GM19452 (cell line): ENCODE results near the gene NFS1.
"Not testable (repeated sequence)": the region's sequence is repeated elsewhere in the genome, so short reads cannot be mapped to it uniquely, and the experiment has no call there.

Experiments used
- ATAC-seq: cut with Tn5 transposase; IDR thresholded peaks from one replicate; pipeline ENCODE4 v1.9.1; 2021; ENCODE audit not compliant: unreplicated experiment

NFS1 gene

DNA sequence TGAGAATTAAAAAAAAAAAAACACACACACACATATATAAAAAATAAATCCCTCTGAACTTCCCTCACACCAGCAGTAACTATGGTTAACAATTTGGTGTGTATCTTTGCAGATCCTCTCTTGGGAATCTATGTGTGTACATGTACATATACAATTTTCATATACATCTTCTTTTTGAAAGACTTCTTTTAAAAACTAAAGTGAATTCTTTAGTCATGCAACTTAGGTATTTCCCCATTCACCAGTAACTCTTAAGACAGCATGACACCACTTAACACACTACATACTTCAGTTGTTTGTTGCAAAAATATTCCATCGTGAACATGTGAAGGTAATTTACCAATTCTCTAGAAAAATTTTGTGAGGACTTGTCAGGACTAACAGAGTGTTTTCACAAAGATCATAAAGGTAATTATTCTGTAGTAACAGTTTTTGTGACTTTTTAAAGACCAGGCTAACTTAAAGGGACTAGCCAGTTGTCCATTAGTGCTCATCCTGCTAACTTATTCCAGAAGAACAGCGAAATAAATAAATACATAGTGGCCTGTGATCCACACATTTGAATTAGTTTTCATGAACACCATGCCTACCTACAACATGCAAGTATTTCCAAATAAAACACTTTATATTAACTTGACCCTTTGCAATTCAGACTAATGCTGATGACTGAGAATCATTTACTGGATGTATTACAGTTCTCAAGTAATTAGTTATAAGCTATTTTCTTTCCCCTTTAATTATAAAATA lies 30.9 kb upstream of the NFS1 start:
- ATAC-seq: no peak

DNA sequence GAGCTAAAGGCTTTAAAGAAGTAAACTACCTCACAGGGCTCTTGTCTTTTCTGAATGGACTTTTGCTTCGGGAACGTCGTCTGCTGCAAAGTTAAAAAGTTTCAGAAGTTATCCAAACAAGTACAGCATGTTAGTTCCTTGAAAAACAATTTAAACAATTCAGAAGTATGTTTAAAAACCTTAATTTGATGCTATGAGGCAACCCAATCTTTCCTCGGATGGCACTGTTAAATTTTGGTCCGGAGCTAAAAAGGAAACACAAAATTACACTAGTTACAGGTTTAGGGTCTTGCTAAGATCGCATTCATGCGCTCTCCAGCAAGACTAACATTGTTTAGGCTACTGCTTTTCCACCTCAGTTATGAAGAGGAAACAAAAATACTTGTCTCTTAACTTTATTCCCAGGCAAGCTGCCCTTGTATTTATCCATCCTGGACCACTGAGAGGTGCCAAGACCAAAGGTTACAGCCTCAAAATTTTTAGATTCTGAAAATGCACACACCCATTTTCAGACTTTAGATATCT lies 30.2 kb upstream of the NFS1 start:
- no peak for ATAC-seq

DNA sequence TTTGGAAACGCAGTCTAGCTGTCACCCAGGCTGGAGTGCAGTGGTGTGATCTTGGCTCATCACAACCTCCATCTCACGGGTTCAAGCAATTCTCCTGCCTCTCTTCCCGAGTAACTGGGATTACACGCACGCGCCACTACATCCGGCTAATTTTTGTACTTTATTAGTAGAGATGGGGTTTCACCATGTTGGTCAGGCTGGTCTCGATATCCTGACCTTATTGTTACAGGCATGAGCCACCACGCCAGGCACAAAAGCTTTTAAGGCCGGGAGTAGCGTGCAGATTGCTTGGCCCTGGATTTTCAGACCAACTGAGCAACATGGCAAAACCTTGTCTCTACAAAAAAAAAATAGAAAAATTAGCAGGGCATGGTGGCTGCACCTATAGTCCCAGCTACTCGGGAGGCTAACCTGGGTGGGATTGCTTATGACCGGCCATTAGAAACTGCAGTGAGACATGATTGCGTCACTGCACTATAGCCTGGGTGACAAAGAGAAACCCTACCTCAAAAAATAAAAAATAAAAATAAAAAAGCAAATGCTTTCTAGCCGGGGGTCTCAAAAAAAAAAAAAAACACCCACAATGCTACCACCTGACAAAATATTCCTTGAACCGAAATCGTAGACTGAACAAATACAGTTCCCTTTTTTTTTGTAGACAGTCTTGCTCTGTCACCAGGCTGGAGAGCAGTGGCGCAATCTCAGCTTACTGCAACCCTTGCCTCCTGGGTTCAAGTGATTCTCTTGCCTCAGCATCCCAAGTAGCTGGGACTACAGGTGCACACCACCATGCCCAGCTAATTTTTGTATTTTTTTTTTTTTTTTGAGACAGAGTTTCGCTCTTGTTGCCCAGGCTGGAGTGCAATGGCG lies 27.9 kb upstream of the NFS1 start:
- ATAC-seq: no peak

DNA sequence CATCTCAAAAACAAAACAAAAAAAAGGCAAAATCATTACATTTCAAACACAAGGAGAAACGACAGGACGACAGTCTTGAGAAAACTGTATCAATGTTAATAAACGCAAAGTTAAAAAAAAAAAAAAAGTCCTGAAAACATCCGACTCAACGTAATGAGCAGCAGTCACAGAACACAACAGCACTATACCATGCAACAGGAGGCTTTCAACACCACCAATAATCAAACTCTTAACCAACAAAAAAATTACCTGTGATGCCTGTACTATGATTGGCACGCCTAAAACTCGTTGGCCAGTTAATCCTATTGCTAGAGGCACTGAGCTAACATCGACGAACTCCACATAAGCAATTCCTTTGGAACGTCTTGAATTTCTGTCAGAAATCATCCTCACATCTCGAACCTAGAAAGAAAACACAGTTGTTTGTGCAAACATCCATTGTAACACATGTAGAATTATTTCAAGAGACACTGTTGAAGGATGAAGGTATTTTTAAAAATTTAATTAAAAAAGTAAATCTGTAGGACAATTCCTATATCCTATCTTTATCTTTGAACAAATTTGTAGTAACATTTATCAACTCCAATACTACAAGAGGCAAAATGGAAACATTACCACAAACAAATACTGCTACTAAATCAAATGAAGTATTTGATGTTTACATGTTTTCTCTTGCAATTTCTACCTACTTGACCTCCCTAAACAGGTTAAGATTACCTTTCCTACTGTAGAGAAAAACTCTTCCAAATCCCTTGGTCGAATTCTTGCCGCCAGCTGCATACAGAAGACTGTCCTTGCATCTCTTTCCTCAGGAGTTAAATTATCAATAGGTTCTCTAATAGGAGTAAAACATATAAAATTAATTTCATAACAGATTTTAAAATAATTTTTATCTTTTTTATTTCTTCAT lies 25.4 kb upstream of the NFS1 start:
- ATAC-seq: no peak

DNA sequence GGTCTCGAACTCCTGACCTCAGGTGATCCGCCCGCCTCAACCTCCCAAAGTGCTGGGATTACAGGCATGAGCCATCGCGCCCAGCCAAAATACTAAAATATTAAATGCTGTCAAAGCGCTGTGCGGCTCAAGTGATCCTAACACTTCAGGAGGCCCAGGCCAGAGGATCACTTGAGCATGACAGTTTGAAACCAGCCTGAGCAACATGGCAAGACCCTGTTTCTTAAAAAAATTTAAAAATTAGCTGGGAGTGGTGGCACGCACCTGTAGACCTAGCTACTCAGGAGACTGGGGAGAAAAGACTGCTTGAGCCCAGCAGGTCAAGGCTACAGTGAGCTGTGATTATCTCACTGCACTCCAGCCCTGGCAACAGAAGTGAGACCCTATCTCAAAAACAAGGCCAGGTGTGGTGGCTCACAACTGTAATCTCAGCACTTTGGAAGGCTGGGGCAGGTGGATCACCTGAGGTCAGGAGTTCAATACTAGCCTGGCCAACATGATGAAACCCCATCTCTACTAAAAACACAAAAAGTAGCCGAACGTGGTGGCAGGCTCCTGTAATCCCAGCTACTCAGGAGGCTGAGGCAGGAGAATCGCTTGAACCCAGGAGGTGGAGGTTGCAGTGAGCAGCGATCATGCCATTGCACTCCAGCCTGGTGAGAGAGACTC lies 24.6 kb upstream of the NFS1 start:
- not testable (repeated sequence) for ATAC-seq

DNA sequence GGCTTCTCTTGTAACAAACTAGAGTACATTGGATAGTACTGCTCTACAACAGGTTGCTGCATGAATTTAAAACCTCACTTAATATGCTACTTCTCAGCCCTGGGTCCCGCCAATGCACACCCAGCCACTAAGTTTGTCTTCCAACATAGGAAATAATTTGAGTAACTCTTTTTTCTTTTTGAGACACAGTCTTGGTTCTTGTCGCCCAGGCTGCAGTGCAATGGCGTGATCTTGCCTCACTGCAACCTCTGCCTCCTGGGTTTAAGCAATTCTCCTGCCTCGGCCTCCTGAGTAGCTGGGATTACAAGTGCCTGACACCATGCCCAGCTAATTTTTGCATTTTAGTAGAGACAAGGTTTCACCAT lies 24.1 kb upstream of the NFS1 start:
- not testable (repeated sequence) for ATAC-seq

DNA sequence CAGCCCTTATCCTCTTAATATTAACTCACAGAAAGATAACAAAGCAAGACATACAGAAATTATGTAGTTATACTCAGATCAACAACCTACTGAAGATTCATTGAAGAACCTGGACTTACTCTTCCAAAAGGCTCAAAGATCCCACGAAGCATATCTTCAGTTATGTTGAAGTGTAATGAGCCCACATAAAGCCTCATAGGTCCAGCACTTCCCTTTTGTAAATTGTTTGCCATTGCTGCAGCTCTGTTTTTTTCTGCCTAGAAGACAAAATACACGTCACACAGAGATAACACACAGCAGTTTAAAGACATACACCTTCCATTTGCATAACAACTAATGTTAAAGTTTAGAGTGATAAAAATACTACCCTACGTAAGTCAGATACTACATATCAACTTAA lies 22.5 kb upstream of the NFS1 start:
- no peak for ATAC-seq

DNA sequence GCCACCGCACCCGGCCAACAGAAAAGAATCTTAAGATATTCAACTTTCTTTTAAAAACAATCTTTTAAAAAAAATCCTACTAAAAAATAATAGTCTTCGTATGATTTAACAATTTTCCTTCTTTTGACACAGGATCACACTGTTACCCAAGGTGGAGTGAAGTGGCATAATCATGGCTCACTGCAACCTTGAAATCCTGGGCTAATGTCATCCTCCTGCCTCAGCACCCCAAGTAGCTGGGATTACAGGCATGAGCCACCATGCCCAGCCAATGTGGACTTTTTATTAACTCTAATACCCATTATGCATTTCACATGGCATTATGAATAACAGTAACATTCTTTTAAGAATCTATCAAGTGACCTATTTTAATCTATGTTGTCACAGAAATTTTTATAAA lies 22.1 kb upstream of the NFS1 start:
- ATAC-seq: no peak

DNA sequence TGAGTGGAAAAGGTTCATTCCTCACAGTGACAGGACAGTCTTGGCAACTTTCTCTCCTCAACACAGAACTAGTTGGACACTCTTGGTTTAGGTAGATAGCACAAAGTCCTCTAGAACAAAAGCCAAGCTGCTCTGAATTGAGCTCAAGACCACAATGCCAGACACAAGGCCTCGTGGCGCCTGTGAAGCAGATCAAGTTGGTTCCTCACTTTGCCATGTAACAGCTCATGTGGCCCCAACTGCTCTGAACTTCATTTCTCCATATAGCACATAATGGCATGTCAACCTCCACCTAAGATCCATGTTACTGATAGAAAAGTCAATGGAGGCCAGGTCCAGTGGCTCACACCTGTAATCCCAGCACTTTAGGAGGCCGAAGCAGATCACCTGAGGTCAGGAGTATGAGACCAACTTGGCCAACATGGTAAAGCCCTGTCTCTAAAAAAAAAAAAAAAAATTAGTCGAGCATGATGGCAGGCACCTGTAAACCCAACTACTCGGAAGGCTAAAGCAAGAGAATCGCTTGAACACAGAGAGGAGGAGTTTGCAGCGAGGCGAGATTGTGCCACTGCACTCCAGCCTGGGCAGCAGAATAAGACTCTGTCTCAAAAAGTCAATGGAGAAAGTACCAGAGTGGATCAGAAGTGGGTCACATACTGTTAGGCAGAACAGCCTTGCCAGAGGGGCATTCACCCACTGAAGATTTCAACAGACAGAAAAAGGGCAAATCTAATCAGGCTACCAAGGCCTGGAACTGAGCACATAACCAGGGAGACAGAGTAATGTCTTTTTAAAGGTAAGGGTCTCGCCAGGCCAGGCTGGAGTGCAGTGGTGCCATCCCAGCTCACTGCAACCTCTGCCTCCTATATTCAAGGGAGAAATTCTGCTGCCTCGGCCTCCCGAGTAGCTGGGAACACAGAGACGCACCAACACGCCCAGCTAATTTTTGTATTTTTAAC lies 21.3 kb upstream of the NFS1 start:
- ATAC-seq: no peak

DNA sequence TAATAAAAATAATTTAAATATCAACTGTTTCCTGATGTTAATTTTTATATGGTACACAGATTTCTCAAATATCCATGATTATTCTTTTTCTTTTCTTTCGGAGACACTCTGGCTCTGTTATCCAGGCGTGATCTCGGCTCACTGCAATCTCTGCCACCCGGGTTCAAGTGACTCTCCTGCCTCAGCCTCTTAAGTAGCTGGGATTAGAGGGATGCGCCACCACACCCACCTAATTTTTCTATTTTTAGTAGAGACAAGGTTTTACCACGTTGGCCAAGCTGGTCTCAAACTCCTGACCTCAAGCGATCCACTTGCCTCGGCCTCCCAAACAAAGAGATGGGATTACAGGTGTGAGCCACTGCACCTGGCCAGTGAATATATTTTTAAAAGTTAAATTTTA lies 20.6 kb upstream of the NFS1 start:
- ATAC-seq: no peak

DNA sequence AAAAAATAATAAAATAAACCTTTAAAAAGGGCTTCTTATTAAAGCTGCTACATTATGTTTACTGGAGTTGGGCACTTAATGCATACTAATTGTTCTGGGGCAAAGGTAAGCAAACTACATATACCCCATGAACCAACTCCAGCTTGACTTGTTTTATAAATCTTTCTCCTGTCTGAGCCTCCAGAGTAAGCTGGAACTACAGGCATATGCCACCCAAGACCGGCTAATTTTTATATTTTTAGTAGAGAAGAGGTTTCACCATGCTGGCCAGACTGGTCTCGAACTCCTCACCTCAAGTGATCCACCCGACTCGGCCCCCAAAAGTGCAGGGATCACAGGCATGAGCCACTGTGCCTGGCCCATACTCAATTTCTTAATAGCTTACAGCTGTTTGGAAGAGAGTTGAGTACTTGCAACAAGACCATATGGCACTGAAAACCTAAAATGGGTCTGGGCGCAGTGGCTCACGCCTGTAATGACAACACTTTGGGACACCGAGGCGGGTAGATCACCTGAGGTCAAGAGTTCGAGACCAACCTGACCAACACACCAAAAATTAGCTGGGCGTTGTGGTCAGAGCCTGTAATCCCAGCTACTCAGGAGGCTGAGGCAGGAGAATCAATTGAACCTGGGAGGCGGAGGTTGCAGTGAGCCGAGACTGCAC lies 20.0 kb upstream of the NFS1 start:
- ATAC-seq: no peak

DNA sequence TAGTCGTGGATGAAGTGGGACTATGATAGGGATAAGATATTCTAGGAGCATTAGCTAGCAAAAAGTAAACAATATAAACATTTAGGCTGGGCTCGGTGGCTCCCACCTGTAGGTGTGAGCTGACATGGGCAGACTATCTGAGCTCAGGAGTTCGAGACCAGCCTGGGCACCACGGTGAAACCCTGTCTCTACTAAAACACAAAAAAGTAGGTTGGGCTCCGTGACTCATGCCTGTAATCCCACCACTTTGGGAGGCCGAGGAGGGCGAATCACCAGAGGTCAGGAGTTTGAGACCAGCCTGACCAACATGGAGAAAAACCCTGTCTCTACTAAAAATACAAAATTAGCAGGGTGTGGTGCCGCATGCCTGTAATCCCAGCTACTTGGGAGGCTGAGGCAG lies 19.2 kb upstream of the NFS1 start:
- ATAC-seq: not testable (repeated sequence)

DNA sequence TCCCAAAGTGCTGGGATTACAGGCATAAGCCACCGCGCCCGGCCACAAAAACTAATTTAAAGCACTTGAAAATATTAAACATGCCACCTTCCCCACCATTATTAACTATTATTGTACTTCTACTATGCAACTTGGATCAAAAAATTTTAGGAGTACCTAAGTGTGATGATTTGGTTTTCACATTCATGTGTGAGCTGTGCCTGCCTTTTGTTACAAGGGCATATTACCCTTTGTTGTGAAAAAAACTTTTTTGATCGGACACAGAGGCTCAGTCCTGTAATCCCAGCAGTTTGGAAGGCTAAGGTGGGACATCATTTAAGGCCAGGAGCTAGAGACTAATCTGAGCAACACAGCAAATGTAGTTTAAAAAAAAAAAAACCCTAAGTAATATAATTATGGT lies 17.2 kb upstream of the NFS1 start:
- no peak for ATAC-seq

DNA sequence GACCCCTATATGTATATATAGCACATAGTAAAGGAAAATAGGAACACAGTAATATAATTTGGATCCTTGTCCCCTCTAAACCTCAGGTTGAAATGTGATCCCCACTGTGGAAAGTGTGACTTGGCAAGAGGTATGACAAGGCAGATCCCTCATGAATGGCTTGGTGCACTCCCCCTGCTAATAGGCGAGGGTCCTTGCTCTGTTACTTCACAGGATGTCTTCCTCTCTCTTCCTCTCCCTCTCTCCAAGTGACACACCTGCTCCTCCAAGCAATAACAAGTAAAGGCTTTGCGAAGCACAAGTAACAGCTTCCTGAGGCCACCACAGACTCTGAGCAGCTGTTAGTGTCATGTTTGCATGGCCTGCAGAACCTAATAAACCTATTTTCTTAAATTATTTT lies 16.5 kb upstream of the NFS1 start:
- ATAC-seq: no peak

DNA sequence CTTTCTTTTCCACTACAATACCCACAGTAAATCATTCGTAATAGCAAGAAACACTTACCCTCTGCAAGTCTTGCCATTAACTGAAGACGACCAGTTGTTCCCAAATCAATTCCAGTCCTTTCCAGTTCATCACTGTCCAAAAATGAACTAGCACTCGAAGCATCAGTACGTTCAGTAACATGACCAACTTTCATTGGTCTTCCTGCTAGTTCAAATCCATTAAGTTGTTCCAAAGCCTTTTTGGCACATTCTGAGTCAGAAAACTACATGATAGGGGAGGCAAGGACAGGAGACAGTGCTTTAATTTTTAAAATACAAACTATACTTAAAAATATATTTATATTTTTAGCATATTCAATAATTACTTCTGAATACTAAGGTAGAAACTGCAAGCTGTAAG lies 15.0 kb upstream of the NFS1 start:
- no peak for ATAC-seq

DNA sequence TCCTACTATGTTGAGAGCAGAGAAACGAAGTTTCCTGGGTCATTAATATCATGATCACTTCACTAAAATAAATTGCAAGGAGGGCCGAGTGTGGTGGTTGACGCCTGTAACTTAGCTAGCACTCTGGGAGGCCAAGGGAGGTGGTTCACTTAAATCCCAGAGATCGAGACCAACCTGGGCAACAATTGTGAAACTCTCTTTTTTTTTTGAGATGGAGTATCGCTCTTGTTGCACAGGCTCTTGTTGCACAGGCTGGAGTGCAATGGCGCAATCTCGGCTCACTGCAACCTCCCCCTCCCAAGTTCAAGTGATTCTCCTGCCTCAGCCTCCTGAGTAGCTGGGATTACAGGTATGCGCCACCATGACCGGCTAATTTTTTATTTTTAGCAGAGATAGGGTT lies 14.0 kb upstream of the NFS1 start:
- not testable (repeated sequence) for ATAC-seq

DNA sequence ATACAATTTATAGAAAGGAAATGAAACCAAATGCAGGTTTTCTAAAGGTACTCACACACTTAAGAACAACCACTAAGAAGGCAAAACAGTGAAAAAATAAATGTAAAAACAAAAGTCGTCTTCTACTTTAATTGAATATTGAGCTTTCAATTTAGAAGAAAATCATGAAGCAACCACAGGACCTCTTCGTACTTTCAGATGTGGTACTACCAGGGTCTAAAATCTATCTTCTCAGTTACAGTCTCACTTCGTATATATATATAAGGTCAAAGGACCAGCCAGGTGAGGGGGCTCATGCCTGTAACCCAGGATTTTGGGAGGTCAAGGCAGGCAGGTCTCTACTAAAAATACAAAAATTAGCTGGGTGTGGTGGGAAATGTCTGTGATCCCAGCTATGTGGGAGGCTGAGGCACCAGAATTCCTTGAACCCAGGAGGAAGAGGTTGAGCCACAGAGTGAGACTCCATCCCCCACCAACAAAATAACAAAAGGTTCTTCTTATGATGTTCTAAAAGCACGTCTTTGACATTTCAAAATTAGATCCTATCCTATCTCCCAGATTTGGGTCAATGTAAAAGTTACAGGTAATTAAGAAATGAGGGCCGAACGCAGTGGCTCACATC lies 12.5 kb upstream of the NFS1 start:
- ATAC-seq: no peak

DNA sequence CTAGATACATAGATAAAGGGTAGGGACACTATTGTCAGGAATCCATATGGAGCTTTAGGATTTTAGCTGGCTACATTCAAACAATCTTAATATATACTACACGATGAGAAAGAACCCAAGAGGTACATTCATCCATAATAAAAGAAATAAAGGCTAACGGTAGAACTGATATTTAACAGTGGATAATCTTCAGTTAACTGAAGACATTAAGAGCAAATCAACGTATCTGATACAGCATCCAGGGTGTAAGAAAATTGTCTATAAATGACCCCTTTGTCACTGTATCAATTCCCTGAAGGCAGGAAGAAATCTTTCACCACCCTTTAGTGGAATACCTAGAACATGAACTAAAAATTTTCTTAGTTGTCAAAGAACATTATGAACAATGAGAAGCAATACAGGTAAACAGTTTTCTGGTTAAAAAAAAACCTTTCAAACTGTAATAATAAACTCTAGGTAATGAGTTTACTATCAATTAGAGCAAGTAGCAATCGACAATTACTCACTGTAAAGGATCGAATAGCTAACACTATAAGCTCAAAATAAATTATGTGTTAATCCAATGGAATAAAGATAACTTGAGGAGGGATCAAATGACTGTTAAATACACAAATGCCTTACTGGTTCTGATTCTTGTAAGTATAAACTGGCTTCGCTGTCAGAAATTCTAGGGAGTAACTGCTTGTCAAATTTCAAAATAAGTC lies 11.9 kb upstream of the NFS1 start:
- ATAC-seq: no peak
